DMS153 (cell line): ENCODE results near the gene STAP2.
A peak's percentile ranks its signal among the peaks of the same experiment; 100 is the strongest.

Experiments
- DNase-seq: peaks from one replicate; lab custom pipeline; 2025; lab: John Stamatoyannopoulos, UW

STAP2 gene

DNA sequence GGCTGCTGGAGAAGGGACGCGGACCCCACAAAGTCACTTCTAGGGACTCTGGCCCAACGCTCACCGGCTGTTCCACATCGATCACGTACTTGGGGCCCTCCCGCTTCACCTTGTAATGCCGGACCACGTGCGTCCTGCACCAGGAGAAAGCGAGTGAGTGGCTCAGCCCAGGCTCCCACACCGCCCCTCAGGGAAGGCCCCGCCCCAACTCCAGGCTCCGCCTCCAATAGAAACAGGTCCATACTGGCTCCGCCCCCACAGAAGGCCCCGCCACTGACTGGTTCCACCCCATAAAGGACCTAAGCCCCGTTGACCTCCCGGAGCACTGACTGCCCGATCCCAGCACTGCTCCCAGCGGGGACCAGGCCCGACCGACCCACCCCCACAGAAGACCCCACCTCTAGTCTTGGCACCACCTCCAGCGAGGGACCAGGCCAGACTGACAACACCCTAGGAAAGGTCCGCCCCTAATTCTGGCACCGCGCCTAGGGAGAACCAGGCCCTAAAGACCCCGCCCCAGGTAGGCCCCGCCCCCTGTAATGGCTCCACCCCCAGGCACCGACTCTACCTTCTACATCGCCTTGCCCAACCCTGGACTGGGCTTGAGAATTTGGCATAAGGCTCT, 11.3 kb downstream of the STAP2 start:
- DNase-seq: no peak

DNA sequence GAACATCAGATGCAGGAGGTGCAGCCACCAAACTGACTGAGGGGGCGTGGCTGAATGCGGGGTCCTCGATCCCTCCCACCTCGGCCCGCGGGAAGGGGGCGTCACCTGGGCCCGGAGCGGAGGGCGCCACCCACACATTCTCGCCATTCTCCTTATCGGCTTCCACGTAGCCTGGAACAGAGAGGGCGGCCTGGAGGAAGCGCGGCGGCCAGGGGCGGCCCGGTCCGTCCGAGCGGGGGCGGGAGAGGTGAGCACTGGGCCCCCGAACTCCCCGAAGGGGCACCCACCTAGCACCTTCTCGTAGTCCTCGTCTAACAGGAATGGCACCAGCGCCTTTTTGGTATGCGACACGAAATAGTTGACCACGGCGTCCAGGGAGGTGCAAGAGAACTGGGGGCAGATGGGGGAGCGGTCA, 11.8 kb downstream of the STAP2 start:
- DNase-seq: no peak

DNA sequence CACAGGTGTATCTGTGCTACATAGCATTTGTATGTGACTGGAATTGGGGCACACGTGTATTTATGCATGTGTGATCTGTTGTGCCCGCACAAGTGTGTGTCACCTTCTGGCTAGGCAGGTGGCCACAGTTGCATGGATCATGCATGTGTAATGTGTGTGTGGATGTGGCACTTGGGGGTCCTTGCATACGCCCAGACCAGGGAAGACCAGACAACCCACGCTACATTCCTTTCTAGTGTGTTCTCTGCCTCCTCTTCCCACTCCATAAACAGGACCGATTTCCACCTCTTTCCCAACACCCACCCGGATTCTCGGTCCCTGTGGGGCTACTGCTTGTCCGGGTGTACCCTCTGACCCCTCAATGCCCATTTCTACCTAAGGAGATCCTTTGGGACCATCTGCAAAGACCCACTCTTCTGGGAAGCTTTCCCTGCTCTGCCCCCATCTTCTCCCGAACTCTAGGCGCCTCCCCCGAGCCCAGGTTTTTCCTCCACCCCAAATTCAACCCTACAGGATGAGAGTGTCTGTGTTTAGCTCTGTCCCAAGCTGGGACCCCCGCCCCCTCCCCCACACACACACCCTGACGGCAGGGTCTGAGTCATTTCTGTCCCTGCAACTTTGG, 12.3 kb downstream of the STAP2 start:
- DNase-seq: no peak

DNA sequence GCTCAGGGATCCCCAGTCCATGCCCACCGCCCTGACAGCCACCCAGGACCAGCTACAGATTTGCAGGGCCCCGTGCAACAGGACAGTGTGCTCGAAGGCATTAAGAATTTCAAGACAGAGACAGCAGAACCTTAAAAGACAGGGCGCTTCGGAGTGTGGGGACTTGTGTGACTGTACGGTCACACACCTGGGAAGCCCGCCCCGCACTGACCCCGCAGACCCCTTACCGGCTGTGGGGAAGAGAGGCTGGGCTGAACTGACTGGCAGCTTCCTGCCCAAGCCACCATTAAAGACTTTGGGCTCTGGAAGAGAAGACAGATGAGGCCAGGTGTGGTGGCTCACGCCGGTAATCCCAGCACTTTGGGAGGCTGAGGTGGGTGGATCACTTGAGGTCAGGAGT, 14.4 kb downstream of the STAP2 start:
- DNase-seq: no peak

DNA sequence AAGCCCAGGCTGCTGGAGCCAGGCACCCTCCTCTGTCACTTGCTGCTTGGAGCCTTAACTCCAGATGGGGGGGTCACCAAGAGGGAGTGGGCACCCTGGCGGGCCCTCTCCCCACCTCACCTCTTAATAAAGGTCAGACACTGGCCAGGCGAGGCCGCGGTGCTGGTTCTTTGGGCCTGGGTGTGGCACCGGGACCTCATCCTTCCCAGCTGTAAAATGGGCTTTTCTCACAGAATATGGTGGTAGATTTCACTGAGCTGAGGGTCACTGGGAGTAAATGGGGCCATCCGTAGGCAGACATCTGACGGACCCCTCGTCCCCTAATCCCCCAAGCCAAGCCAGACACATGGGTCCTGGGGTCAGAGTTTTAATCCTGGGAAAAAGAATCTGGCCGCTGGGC, 14.9 kb downstream of the STAP2 start:
- DNase-seq: no peak

DNA sequence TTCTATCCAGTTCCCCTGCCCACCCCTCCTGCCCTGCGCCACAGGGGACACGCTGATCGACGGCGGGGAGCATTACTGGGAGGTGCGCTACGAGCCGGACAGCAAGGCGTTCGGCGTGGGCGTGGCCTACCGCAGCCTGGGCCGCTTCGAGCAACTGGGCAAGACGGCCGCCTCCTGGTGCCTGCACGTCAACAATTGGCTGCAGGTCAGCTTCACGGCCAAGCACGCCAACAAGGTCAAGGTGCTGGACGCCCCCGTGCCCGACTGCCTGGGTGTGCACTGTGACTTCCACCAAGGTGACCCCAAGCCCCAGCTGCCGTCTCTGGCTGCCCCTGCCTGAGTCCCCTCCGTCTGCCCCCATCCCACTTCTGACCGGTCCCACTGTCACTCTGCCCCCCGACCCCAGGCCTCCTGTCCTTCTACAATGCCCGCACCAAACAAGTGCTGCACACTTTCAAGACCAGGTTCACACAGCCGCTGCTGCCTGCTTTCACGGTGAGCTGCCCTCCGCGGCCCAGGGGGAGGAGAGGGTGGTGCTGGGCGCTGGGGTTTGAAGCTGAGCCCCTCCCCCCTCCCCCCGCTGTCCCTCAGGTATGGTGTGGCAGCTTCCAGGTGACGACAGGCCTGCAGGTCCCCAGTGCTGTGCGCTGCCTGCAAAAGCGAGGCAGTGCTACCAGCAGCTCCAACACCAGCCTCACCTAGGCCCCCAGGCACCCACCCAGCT, 15.5 kb downstream of the STAP2 start:
- no peak for DNase-seq

DNA sequence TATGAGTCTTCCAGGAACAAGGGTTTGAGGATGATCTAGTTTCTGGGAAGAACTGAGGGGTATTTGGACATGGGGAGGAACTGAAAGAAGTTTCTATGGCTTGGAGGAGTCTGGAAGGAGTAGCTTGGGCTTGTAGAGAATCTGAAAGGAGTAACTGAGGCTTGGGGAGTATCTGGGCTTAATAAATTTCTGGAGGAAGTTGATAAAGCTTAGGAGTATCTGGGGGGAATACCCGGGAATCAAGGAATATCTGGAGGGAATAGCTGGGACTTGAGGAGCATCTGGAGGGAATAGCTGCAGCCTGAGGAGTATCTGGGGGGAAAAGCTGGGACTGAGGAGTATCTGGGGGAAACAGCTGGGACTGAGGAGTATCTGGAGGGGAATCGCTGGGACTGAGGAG, 18.2 kb downstream of the STAP2 start:
- DNase-seq: no peak

DNA sequence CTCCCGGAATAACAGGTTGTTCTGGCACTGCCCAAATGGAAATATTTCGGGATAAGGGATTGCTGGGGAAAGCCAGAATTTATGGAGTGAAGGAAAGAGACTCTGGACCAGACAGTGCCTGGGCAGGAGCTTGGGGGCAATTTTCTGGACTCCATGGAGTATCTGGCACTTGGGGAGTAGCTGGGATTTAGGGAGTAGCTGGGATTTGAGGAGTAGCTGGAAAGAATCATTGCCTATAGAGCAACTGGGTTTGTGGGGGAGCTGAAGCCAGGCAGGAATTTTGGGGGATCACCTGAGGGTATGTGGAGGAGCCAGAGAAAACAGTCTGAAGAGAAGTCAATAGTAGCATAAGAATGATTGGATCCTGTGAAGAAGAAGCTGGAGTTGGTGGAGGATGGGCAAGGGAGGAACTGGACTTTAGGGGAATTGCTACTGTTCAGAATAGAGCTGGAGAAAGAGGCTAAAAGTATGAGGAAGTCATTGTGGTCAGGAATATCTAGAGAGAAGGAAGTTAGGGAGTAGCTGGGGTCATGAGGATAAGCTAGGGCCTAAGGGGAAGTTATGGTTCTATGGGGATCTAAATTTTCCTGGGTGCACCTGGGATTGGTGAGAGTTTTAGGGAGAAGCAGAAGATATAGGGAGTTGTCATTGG, 19.4 kb downstream of the STAP2 start:
- DNase-seq: no peak

DNA sequence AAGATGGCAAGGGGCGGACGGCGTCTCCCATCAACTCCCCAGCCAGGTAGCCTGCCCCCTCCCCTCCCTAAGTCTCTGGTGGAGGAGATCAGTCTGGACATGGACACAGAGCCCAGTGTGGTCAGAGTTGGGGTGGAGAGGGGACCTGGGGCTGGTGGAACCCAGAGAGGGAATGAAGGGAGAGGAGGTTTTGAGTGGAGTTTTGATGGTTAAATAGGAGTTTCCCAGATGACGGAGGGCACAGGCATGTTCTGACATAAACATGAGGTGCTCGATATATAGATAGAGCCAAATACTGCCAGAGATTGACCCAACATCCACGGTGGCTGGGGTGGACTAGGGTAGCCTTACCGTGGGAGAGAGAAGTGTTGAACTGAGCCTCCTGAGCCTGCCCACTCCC, 20.2 kb downstream of the STAP2 start:
- DNase-seq: no peak

DNA sequence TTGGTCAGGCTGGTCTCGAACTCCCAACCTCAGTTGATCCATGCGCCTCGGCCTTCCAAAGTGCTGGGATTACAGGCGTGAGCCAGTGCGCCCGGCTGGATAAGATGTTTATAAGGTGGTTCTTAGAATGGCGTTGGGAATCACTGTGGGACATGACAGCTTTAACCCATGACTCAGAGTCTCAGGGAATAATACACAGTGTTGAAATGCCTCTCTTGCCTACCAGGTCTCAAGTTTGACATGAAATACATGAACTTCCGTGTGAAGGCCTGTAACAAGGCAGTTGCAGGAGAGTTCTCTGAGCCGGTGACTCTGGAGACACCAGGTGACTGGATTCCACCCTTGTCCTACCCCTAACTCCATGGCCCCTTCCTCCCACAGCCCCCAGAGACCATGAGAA, 21.7 kb downstream of the STAP2 start:
- DNase-seq: no peak

DNA sequence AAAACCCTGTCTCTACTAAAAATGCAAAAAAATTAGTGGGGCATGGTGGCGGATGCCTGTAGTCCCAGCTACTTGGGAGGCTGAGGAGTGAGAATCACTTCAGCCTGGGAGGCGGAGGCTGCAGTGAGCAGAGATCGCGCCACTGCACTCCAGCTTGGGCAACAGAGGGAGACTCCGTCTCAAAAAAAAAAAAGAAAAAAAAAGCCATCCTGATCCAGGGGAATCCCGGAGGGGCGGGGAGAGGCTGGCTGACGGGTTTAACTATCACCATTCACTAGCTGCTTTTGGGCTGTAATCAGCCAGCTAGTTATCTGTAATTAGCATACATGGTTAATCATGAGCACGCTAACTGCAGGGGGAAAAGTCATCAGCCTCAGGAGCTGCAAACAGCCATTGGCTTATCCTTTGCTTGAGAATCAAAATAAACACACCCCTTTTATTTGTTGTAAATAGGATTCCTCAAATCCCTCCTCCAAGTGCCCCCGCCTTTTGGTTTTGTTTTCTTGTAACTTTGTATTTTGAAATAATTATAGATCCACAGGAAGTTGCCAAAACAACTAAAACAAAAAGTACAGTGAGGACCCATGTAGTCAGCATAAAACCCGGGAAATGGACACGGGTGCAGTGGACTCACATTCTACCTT, 24.7 kb downstream of the STAP2 start:
- DNase-seq: no peak

DNA sequence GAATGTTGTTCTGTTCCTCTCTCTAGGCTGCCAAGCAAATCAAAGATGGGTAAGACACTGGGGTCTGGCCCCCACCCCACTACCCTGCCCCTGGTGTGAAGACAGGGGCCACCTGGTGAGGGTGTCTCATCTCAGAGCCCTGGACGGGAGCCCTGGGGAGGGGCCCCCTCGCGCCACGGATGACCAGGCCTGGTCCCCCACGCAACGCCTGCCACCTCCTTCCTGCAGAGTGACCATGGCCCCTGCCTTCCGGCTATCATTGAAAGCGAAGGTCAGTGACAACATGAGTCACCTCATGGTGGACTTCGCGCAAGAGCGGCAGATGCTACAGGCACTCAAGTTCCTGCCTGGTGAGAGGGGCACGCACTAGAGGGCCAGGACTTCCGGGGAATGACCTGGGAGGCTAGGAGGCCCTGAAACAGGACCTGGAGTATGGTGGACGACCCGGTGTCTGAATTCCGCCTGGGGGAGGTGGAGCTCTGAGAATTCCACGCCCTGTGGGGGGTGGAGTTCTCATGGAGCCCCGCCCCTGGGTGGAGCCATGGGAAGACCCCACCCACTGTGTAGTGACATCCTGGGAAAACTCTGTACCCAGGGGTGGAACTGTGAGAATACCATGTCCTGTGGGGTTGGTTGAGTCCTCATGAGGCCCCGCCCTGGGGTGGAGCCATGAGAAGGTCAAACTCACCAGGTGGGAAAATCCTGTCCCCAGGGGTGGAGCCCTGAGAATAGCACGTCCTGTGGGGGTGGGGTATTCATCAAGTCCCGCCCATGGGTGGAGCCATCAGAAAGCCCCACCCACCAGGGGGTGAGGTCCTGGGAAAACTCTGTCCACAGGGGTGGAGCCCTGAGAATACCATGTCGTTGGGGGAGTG, 28.1 kb downstream of the STAP2 start:
- DNase-seq: no peak

DNA sequence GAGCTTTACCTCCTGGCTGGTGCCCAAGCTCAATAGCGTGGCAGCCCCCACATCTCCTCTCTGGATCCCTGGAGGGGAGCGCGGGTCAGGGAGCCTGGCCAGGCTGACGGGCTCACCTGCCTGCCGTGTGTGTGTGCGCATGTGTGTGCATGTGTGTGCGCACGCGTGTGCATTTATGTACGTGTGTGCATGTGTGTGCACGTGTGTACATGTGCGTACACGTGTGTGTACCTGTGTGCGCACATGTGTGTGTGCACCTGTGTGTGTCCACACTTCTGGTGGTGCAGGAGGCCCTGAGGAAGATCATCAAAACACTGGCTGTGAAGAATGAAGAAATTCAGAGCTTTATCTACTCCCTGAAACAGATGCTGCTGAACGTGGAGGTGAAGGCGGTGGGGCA, 33.0 kb downstream of the STAP2 start:
- DNase-seq: no peak

DNA sequence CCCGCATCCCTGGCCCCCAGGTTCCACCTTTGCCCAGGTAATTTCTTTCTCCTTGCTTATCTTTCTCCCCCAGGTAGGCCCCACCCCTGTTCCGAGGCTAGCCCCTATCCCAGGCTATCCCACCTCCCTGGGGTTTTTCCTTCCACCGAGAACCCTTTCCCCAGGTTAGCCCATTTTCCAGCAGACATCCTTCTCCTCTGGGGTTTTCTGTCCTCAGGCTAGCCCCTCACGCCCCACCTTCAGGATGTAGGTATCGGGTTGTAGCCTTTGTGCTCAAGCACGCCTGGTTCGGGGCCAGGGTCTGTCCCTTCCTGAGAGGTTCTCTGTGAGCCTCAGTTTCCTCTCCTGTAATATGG, 33.4 kb downstream of the STAP2 start:
- DNase-seq: no peak

DNA sequence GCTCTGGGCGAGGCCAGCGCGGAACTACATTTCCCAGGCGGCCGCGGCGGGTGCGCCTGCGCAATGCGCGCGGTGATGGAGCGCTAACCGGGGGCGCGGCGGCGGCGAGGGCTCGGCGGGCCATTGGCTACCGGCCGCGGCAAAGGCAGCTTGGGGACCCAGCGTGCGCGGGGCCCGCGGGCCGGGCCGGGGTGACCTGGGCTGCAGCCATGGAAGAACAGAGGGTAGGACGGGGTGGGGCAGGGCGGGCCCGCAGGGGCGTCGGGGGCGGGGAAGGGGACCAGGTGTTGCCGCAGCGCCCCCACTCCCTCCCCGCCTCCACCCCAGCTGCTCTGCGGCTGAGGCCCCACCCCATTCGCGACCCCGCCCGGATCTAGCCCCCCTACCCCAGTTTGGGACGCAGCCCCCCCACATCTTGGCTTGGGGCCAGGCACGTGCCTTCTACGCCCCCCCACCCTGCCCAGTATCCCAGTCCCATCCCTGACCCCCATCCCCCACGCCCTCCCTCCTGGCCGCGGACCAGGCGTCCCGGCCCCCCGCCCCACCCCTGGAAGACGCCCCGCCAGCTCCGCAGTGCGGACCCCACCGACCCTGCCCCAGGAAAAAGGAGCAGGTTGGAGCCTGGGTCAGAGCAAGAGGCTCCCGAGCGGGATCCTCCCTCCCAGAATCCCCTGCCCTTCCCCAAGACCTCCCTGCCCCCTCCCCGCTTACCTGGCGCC, 33.9 kb downstream of the STAP2 start, which contains the start of gene FSD1:
Gene FSD1, plus strand, starts transcription at position 61 of the 719 bp plus-strand sequence. Its CDS starts 149 bp downstream, at position 210.
- DNase-seq: peak; percentile 20

DNA sequence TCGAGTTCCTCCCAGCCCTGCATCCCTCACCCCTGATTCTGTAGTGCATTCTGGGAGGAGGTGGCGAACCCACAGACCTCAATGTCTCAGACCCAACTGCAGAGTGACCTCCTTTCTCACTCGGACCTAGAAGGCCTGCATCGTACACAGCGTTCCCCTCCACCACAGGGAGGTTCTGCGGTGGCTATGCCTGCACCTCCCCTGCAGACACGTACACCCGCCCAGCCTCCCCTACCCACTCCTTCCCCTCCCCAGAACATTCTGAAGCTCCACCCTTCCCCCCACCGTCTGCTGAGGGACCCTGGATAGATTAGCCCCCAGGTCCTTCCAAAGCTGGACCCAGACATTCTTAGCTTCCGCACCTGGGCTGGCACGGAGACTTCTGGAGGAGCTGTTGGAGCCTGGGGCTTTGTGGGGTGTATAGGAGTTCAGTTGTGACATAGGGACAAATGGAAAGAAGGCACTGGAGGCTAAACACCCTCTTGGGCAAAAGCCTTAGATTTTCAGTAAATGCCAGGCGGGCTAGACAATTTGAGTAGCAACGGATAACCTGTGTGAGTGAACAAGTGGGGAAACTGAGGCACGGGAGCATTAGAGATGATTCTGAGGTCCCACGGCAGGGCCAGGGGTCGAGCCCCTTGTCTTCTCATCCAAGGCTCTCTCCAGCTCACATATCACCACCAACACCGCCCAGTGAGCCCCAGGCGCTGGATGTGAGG, 34.6 kb downstream of the STAP2 start:
- no peak for DNase-seq

DNA sequence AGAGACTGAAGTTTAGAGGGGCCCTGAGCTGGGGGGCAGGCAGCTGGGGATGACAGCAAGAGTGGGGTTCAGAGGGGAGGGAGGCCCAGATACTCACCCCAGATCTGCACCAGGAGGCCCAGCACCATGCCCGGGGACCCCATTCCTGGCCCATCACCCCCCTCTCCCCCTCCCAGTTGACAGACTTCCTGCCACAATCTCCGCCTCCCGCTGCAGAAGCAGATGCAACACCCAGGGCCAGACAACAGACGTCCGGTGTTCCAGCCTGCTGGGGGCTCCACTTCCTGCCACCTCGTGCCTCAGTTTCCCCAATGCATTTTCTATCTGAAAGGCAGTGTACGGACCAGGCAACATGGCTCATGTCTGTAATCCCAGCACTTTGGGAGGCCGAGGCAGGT, 36.4 kb downstream of the STAP2 start, which contains the start of gene TMIGD2:
Gene TMIGD2, minus strand, starts transcription at position 147 of the 398 bp plus-strand sequence. Its CDS starts 4 bp downstream, at position 143.
- DNase-seq: no peak

DNA sequence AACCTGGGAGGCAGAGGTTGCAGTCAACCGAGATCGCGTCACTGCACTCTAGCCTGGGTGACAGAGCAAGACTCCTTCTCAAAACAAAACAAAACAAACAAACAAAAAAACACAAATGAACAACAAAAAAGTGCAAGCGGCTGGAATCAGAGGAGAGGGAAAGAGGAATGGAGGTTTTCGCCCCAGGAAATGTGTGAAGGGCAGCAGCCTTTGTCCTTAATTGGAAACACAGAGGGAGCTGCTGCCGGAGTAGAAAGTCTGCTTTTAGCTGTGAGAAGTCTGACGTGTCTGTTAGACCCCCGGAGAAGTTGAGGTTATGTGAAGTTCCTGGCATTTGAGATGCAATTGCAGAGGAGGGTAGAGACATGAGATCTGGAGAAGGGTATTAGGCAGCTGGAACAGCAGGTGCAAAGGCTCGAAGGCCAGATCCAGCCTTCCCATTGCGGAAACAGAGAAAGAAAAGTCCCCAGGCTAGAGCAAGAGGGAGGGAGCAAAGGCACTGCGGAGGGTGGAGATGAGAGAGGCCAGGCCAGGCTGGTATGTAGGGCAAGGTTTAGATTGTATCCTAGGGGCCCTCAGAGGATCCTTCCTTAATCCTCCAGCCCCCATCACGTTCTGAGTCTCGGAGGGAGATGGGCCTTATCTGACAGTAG, 36.9 kb downstream of the STAP2 start:
- DNase-seq: no peak

DNA sequence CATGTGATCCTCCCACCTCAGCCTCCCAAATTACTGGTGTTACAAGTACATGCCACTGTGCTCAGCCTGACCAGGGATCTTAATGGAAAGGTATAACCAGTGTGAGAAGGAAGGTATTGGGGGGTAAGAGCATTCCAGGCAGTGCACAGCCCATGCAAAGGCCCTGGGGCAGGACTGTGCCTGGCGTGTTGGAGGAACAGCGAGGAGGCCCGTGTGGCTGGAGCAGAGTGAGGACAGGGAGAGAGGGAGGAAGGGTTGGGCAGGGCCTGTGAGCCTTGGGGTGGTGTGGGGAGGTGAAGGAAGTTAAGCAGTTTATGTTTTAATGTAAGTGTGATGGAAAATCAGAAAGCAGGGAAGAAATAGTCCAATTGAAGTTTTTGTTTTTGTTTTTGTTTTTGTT, 38.0 kb downstream of the STAP2 start:
- DNase-seq: no peak
